ENCODE data around the gene MOB3A. TPM values are rescaled to one million over a fixed set of nuclear protein-coding genes. Genes with fewer than 3 reads are reported as not detected.

MOB3A gene
- polyA plus RNA-seq, 1 of the 3 experiments (the other 2 are of a cell fraction) = 24.1 TPM

DNA sequence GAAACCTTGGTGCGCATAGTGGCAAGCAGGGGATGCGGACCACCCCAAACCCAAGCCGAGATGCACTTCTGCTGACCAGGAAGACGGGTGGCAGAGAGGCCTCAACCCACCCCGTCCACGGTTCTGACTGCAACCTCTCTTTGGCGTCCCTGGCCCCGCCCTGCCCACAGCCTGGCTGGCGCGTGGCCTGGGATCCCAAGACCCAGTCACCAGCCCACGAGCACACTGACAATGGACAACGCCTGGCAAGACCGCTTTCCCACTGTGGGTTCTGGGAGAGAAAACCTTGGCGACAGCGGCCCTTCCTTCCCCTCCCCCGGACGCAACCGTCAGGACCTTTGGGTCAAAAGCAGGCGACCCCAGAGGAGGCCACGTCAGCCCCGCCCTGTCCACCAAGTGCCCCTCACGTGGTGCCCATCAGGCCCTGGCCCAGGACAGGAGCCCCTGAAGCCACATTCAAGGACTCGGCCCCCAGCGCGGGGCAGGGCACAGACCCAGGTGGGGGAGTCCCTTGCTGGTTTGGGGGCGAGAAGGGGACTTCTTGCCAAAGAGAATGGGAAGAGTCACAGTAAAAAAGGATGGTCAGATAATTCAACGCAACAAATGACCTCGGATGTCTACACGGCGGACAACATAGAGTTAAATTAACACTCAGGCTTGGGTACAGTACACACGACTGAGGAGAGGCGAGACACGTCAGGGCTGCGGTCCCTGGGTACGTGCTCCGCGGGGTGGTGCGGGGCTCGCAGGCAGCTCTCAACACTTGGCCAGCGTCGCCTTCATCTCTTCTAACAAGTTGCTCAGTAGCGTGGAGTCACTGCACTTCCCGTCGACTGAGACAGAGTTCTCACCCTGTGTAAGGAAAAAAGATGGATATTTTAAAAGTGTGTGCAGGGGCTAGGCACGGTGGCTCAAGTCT is 5.5 kb upstream of the MOB3A start:
- H3K9me2 ChIP-seq = no peaks in the 10 kb centered on the region
- no peak overlapping the region for H3K27ac ChIP-seq (ENCODE audit: low read depth in 2 of 2, low read length in 1 of 2)
- TF ChIP-seq GATA2 (CRISPR knock-in tag; IDR thresholded peaks at IDR 0.05) (no peak), RAD21 (IDR thresholded peaks at IDR 0.05; ENCODE audit: low read length) (no peak), CHD2 (IDR thresholded peaks at IDR 0.05; ENCODE audit: low read length, partially characterized antibody) (no peak), POLR2AphosphoS5 (IDR thresholded peaks at IDR 0.05; ENCODE audit: low read depth, low read length) (no peak), SMC3 (IDR thresholded peaks at IDR 0.05; ENCODE audit: low read depth, low read length) (no peak), NFIC (IDR thresholded peaks at IDR 0.05; ENCODE audit: borderline replicate concordance) (no peak), MEF2A (IDR thresholded peaks at IDR 0.05; ENCODE audit: borderline replicate concordance, low read depth) (no peak), ELF1 (IDR thresholded peaks at IDR 0.05) (no peak), RCOR1 (IDR thresholded peaks at IDR 0.05; ENCODE audit: low read length) (no peak), NRF1 (IDR thresholded peaks at IDR 0.05; ENCODE audit: low read depth, low read length) (no peak), TAF1 (IDR thresholded peaks at IDR 0.05; ENCODE audit: borderline replicate concordance, low read depth, low read length) (no peak)
- TF ChIP-seq, protein P1, sequence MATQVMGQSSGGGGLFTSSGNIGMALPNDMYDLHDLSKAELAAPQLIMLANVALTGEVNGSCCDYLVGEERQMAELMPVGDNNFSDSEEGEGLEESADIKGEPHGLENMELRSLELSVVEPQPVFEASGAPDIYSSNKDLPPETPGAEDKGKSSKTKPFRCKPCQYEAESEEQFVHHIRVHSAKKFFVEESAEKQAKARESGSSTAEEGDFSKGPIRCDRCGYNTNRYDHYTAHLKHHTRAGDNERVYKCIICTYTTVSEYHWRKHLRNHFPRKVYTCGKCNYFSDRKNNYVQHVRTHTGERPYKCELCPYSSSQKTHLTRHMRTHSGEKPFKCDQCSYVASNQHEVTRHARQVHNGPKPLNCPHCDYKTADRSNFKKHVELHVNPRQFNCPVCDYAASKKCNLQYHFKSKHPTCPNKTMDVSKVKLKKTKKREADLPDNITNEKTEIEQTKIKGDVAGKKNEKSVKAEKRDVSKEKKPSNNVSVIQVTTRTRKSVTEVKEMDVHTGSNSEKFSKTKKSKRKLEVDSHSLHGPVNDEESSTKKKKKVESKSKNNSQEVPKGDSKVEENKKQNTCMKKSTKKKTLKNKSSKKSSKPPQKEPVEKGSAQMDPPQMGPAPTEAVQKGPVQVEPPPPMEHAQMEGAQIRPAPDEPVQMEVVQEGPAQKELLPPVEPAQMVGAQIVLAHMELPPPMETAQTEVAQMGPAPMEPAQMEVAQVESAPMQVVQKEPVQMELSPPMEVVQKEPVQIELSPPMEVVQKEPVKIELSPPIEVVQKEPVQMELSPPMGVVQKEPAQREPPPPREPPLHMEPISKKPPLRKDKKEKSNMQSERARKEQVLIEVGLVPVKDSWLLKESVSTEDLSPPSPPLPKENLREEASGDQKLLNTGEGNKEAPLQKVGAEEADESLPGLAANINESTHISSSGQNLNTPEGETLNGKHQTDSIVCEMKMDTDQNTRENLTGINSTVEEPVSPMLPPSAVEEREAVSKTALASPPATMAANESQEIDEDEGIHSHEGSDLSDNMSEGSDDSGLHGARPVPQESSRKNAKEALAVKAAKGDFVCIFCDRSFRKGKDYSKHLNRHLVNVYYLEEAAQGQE (IDR thresholded peaks at IDR 0.05; ENCODE audit: low read depth, low read length) = no peak
- TF ChIP-seq, protein P2, sequence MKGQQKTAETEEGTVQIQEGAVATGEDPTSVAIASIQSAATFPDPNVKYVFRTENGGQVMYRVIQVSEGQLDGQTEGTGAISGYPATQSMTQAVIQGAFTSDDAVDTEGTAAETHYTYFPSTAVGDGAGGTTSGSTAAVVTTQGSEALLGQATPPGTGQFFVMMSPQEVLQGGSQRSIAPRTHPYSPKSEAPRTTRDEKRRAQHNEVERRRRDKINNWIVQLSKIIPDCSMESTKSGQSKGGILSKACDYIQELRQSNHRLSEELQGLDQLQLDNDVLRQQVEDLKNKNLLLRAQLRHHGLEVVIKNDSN (IDR thresholded peaks at IDR 0.05; ENCODE audit: borderline replicate concordance, low read depth) = no peak
- TF ChIP-seq, protein P3, sequence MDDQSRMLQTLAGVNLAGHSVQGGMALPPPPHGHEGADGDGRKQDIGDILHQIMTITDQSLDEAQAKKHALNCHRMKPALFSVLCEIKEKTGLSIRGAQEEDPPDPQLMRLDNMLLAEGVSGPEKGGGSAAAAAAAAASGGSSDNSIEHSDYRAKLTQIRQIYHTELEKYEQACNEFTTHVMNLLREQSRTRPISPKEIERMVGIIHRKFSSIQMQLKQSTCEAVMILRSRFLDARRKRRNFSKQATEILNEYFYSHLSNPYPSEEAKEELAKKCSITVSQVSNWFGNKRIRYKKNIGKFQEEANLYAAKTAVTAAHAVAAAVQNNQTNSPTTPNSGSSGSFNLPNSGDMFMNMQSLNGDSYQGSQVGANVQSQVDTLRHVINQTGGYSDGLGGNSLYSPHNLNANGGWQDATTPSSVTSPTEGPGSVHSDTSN (IDR thresholded peaks at IDR 0.05) = no peak
- no peak overlapping the region for H3K4me3 ChIP-seq (ENCODE audit: low read depth in 2 of 2, low read length in 1 of 2)
- no peak overlapping the region for H3K9ac ChIP-seq
- peaks cover 14% of the 10 kb centered on the region for H3F3A ChIP-seq (replicated peaks; ENCODE audit: insufficient read depth)
- peaks cover 0 to 11% of the 10 kb centered on the region in 2 experiments; a peak in 1 of 4 replicates for H3K4me1 ChIP-seq (ENCODE audit: control insufficient read depth in 1 of 2, insufficient read depth in 2 of 2, low read depth in 1 of 2, low read length in 1 of 2)
- no peak for DNase-seq
- POLR2A ChIA-PET = no interaction called here
- H2AFZ ChIP-seq (ENCODE audit: low read depth) = no peak overlapping the region
- H3K9me3 ChIP-seq = no peaks in the 10 kb centered on the region
- WGBS (ENCODE audit: low lambda C conversion rate) = 96% methylated on average over 34 of the region's 45 CpGs
- H3K27me3 ChIP-seq (ENCODE audit: insufficient read depth) = no peaks in the 10 kb centered on the region
- no peak overlapping the region for H3K4me2 ChIP-seq
- H3K79me2 ChIP-seq (ENCODE audit: insufficient read depth) = peaks cover 36% of the 10 kb centered on the region
- H3K36me3 ChIP-seq (replicated peaks in 1 of 2; ENCODE audit: control insufficient read depth in 1 of 2, insufficient read depth in 2 of 2, low read length in 1 of 2) = peaks cover 25% of the 10 kb centered on the region in 2 experiments
- CTCF ChIA-PET = no interaction called here
- peaks cover 28% of the 10 kb centered on the region for H4K20me1 ChIP-seq (ENCODE audit: insufficient read depth)
